Panc1 (cell line): Measurements from ENCODE around the gene TSPAN4. TPM values are rescaled to one million over a fixed set of nuclear protein-coding genes. Genes with fewer than 3 reads are reported as not detected.

Experiments used
- ATAC-seq: fragments of 200-7000 bp; cut with Tn5 transposase; 2 replicates; pipeline ENCODE4 v1.9.1; 2020; ENCODE audit warnings: mild to moderate bottlenecking, moderate library complexity
- BruUV-seq: library from RNA; stranded (reverse); fragments of 400-500 nt; replicated peaks from 2 replicates; lab custom pipeline; 2021; lab: Mats Ljungman, UMichigan
- CTCF ChIA-PET: fragments of 300-600 bp; sonication (Branson Sonifier 250); formaldehyde crosslinking; loops from one replicate; lab custom pipeline; 2022; ENCODE audit warnings: antibody characterized with exemption; lab: Charles Lee
- POLR2A ChIA-PET: fragments of 300-600 bp; sonication (Branson Sonifier 250); formaldehyde crosslinking; loops from one replicate; lab custom pipeline; 2022; ENCODE audit warnings: antibody characterized with exemption; lab: Charles Lee
- DNase-seq: peaks from one replicate; pipeline ENCODE4 v3.0.0-alpha.2; 2010; ENCODE audit warnings: low read depth, low spot score
- H3K27ac ChIP-seq: 2 replicates; pipeline ENCODE4 v1.5.1; 2011; ENCODE audit warnings: mild to moderate bottlenecking, low read length, inconsistent platforms
- H3K27me3 ChIP-seq: fragments of 200-500 bp; sonication (Bioruptor generic); 2 replicates; pipeline ENCODE4 v1.6.0; 2014; ENCODE audit warnings: low read length, inconsistent platforms; ENCODE audit not compliant: control insufficient read depth, insufficient read depth
- H3K36me3 ChIP-seq: fragments of 200-500 bp; sonication (Bioruptor generic); 2 replicates; pipeline ENCODE4 v1.5.1; 2014; ENCODE audit warnings: inconsistent platforms, mild to moderate bottlenecking, low read length, moderate library complexity; ENCODE audit not compliant: control insufficient read depth, insufficient read depth
- H3K4me1 ChIP-seq: 2 replicates; pipeline ENCODE4 v1.5.1; 2011; ENCODE audit warnings: inconsistent platforms, mild to moderate bottlenecking, low read length, moderate library complexity; ENCODE audit not compliant: control insufficient read depth, insufficient read depth
- H3K4me3 ChIP-seq, 2 experiments: 2 replicates each; pipeline ENCODE4 v1.5.1; 2011 to 2012; ENCODE audit warnings: low read depth in 2 of 2, low read length in 2 of 2, mild to moderate bottlenecking in 2 of 2, inconsistent platforms in 1 of 2, moderate library complexity in 1 of 2
- H3K9me3 ChIP-seq: fragments of 200-500 bp; sonication (Bioruptor generic); 2 replicates; pipeline ENCODE4 v1.5.1; 2014; ENCODE audit warnings: low read depth, mild to moderate bottlenecking, inconsistent platforms, low read length, moderate library complexity; ENCODE audit not compliant: control insufficient read depth, insufficient read depth
- CTCF ChIP-seq: fragments of 450-650 bp; IDR thresholded peaks from 2 replicates; pipeline ENCODE4 v1.5.1; 2017; ENCODE audit warnings: mild to moderate bottlenecking
- POLR2AphosphoS5 ChIP-seq: IDR thresholded peaks from 2 replicates; pipeline ENCODE4 v1.6.1; 2012; ENCODE audit warnings: mild to moderate bottlenecking, low read depth, low read length, moderate library complexity
- REST ChIP-seq, 2 experiments: IDR thresholded peaks; 2 replicates each; pipeline ENCODE4 v1.6.1; 2011 to 2012; ENCODE audit warnings: low read depth in 2 of 2, control low read depth in 1 of 2, low read length in 1 of 2, mild to moderate bottlenecking in 1 of 2, moderate library complexity in 1 of 2; ENCODE audit not compliant: insufficient read depth in 1 of 2
- SIN3A ChIP-seq: IDR thresholded peaks from 2 replicates; pipeline ENCODE4 v1.6.1; 2012; ENCODE audit warnings: low read depth, mild to moderate bottlenecking, low read length, moderate library complexity, borderline replicate concordance; ENCODE audit not compliant: insufficient read depth
- TCF7L2 ChIP-seq: IDR thresholded peaks from 2 replicates; pipeline ENCODE4 v1.6.1; 2011; ENCODE audit warnings: mild to moderate bottlenecking, low read depth, low read length, inconsistent platforms
- in situ Hi-C: cut with HindIII; loops from 2 replicates; pipeline ENCODE4 v1.10.0; 2016; ENCODE audit warnings: low sequenced_read_pairs, low pct_unique_long_range_greater_than_20kb
- intact Hi-C: fragments of 100-400 bp; cut with micrococcal nuclease; formaldehyde crosslinking; loops from one replicate; pipeline ENCODE4 v1.10.0; 2022; ENCODE audit not compliant: unreplicated experiment
- total RNA-seq: library from RNA; stranded (reverse); gene quantifications from one replicate; pipeline ENCODE4 v1.2.1, GENCODE V29; 2021; ENCODE audit not compliant: unreplicated experiment

Gene TSPAN4
- total RNA-seq, 1 experiment from 2014 or later, result 187 TPM

GRCh38 chr11:894575-895201 lies 52.0 kb downstream of the TSPAN4 start:
- no peak overlapping the region for H3K27ac ChIP-seq
- peaks cover 4% of the 10 kb centered on the region; the same call in 1 of the 2 replicates for H3K36me3 ChIP-seq
- ATAC-seq (peak; percentile 50), DNase-seq (no peak)
- no peak overlapping the region for H3K4me3 ChIP-seq
- no TSS peak for BruUV-seq
- H3K27me3 ChIP-seq, result no peaks in the 10 kb centered on the region
- POLR2A ChIA-PET, result no interaction called here
- TF ChIP-seq CTCF, result peak; percentile 23; the same call in 1 of the 2 replicates
- TF ChIP-seq REST (IDR thresholded peaks at IDR 0.05; ENCODE audit: insufficient read depth in 1 of 2, low read depth in 2 of 2, low read length in 1 of 2), result no peak
- CTCF ChIA-PET, result interaction anchor here (0.7 to 1.2 kb wide), 3 partner anchors 13 to 61 kb away, joined by 3 to 17 read pairs (median 4); no protein-coding TSS in a partner anchor
- H3K9me3 ChIP-seq, result no peaks in the 10 kb centered on the region
- peaks cover 19% of the 10 kb centered on the region for H3K4me1 ChIP-seq
- in situ Hi-C loops, result no loop called here
- intact Hi-C loops, result no loop called here

GRCh38 chr11:895331-896110 lies 52.9 kb downstream of the TSPAN4 start:
- TF ChIP-seq REST (IDR thresholded peaks at IDR 0.05; ENCODE audit: insufficient read depth in 1 of 2, low read depth in 2 of 2, low read length in 1 of 2), result no peak
- no peak for TF ChIP-seq POLR2AphosphoS5
- TF ChIP-seq SIN3A, result no peak
- no peak for TF ChIP-seq TCF7L2
- no peak for TF ChIP-seq CTCF
- ChIA-PET POLR2A (no interaction called here), CTCF (interaction anchor here (0.7 to 1.2 kb wide), 3 partner anchors 10 to 61 kb away, joined by 3 to 4 read pairs (median 3); no protein-coding TSS in a partner anchor)
- Histone ChIP-seq H3K36me3 (peaks cover 8% of the 10 kb centered on the region; the same call in 1 of the 2 replicates), H3K4me1 (peaks cover 19% of the 10 kb centered on the region), H3K4me3 (no peak overlapping the region), H3K9me3 (no peaks in the 10 kb centered on the region), H3K27me3 (no peaks in the 10 kb centered on the region), H3K27ac (no peak overlapping the region)
- intact Hi-C loops (no loop called here), in situ Hi-C loops (no loop called here)
- no peak for DNase-seq
- no TSS peak for BruUV-seq
- no peak for ATAC-seq
